Mesenchymal stem cell (in vitro differentiated cells and primary cell): Measurements from ENCODE around the gene TIMP4.

Source experiments
- DNase-seq: peaks from one replicate; pipeline ENCODE4 v3.0.0-alpha.2; 2013
- H2AFZ ChIP-seq: one replicate; pipeline ENCODE4 v1.6.1; 2013; ENCODE audit warnings: low read depth, mild to moderate bottlenecking, control low read depth, inconsistent platforms, low read length, moderate library complexity
- H2AK5ac ChIP-seq: 2 replicates; pipeline ENCODE4 v1.6.1; 2013; ENCODE audit warnings: low read length, moderate library complexity, mild to moderate bottlenecking, inconsistent platforms; ENCODE audit not compliant: severe bottlenecking
- H2BK120ac ChIP-seq: one replicate; pipeline ENCODE4 v1.6.1; 2013; ENCODE audit warnings: low read depth, mild to moderate bottlenecking, inconsistent platforms, low read length, moderate library complexity
- H2BK12ac ChIP-seq, 2 experiments: one replicate each; pipeline ENCODE4 v1.6.1; 2013; ENCODE audit warnings: inconsistent platforms in 2 of 2, low read length in 2 of 2, mild to moderate bottlenecking in 2 of 2, moderate library complexity in 2 of 2, control low read depth in 1 of 2
- H2BK15ac ChIP-seq: one replicate; pipeline ENCODE4 v1.6.1; 2013; ENCODE audit warnings: mild to moderate bottlenecking, low read depth, inconsistent platforms; ENCODE audit not compliant: poor library complexity, severe bottlenecking
- H2BK5ac ChIP-seq: 2 replicates; pipeline ENCODE4 v1.6.1; 2013; ENCODE audit warnings: low read depth, mild to moderate bottlenecking, low read length, control low read depth, inconsistent platforms; ENCODE audit not compliant: poor library complexity, severe bottlenecking
- H3K14ac ChIP-seq, 2 experiments: one replicate each; pipeline ENCODE4 v1.6.1; 2013; ENCODE audit warnings: inconsistent platforms in 2 of 2, low read length in 2 of 2, control low read depth in 1 of 2, mild to moderate bottlenecking in 1 of 2, moderate library complexity in 1 of 2
- H3K18ac ChIP-seq, 2 experiments: one replicate each; pipeline ENCODE4 v1.6.1; 2013; ENCODE audit warnings: inconsistent platforms in 2 of 2, low read length in 2 of 2, control low read depth in 1 of 2, low read depth in 1 of 2, mild to moderate bottlenecking in 1 of 2
- H3K23ac ChIP-seq, 2 experiments: one replicate each; pipeline ENCODE4 v1.6.1; 2013; ENCODE audit warnings: inconsistent platforms in 2 of 2, low read length in 2 of 2, mild to moderate bottlenecking in 2 of 2, moderate library complexity in 2 of 2, control low read depth in 1 of 2
- H3K27ac ChIP-seq: 2 replicates; pipeline ENCODE4 v1.5.1; 2013; ENCODE audit warnings: mild to moderate bottlenecking, moderate library complexity, low read length, control low read depth, inconsistent platforms; ENCODE audit not compliant: poor library complexity, severe bottlenecking
- H3K27me3 ChIP-seq, 2 experiments: 2 replicates each; pipeline versions ENCODE4 v1.6.1 to v1.7.0; 2013; ENCODE audit warnings: low read length in 2 of 2, mild to moderate bottlenecking in 2 of 2, moderate library complexity in 2 of 2, control low read depth in 1 of 2, inconsistent platforms in 1 of 2; ENCODE audit not compliant: control insufficient read depth in 1 of 2, insufficient read depth in 1 of 2
- H3K36me3 ChIP-seq, 2 experiments: 2 replicates each; pipeline versions ENCODE4 v1.6.1 to v1.7.0; 2013; ENCODE audit warnings: low read length in 2 of 2, control low read depth in 1 of 2, inconsistent platforms in 1 of 2, low read depth in 1 of 2, mild to moderate bottlenecking in 1 of 2; ENCODE audit not compliant: insufficient read depth in 2 of 2, control insufficient read depth in 1 of 2
- H3K4ac ChIP-seq, 2 experiments: one replicate each; pipeline ENCODE4 v1.6.1; 2013; ENCODE audit warnings: inconsistent platforms in 2 of 2, low read length in 2 of 2, mild to moderate bottlenecking in 2 of 2, moderate library complexity in 2 of 2, control low read depth in 1 of 2, low read depth in 1 of 2
- H3K4me1 ChIP-seq: 2 replicates; pipeline ENCODE4 v1.6.1; 2013; ENCODE audit warnings: low read depth, low read length, control low read depth; ENCODE audit not compliant: control insufficient read depth, insufficient read depth
- H3K4me2 ChIP-seq: 2 replicates; pipeline ENCODE4 v1.6.1; 2013; ENCODE audit warnings: low read length, mild to moderate bottlenecking, inconsistent platforms; ENCODE audit not compliant: poor library complexity, severe bottlenecking
- H3K4me3 ChIP-seq, 2 experiments: 2 replicates each; pipeline versions ENCODE4 v1.5.1 to v1.7.0; 2013; ENCODE audit warnings: low read length in 2 of 2, mild to moderate bottlenecking in 2 of 2, control low read depth in 1 of 2, low read depth in 1 of 2; ENCODE audit not compliant: insufficient read depth in 1 of 2
- H3K79me1 ChIP-seq: replicated peaks from 2 replicates; pipeline ENCODE4 v1.6.1; 2013; ENCODE audit warnings: mild to moderate bottlenecking, control low read depth, low read length, inconsistent platforms; ENCODE audit not compliant: poor library complexity, severe bottlenecking
- H3K9ac ChIP-seq: 2 replicates; pipeline ENCODE4 v1.7.0; 2013; ENCODE audit warnings: mild to moderate bottlenecking, low read length, moderate library complexity
- H3K9me3 ChIP-seq: 2 replicates; pipeline ENCODE4 v1.7.0; 2013; ENCODE audit warnings: mild to moderate bottlenecking, low read length; ENCODE audit not compliant: control insufficient read depth
- H4K8ac ChIP-seq: one replicate; pipeline ENCODE4 v1.6.1; 2013; ENCODE audit warnings: inconsistent platforms, mild to moderate bottlenecking, low read length, moderate library complexity
- H4K91ac ChIP-seq: one replicate; pipeline ENCODE4 v1.6.1; 2013; ENCODE audit warnings: mild to moderate bottlenecking, low read length, inconsistent platforms
- WGBS: methylation state at CpG from one replicate; pipeline ENCODE4 v1.1.7; 2013; ENCODE audit warnings: mixed read lengths; 5-methylcytosine and 5-hydroxymethylcytosine counted together

The TIMP4 gene

GRCh38 chr3:12114251-12114650 is 44.5 kb downstream of the TIMP4 start:
- H2BK120ac ChIP-seq: no peak overlapping the region
- H3K4me3 ChIP-seq: no peak overlapping the region
- no peaks in the 10 kb centered on the region for H3K4me1 ChIP-seq
- no peak overlapping the region for H3K23ac ChIP-seq
- no peaks in the 10 kb centered on the region for H3K36me3 ChIP-seq
- DNase-seq: no peak
- H4K8ac ChIP-seq: no peak overlapping the region
- H2AFZ ChIP-seq: no peak overlapping the region
- H2BK12ac ChIP-seq: no peak overlapping the region
- H3K79me1 ChIP-seq: no peaks in the 10 kb centered on the region
- H3K27me3 ChIP-seq: peaks cover 29 to 41% of the 10 kb centered on the region in 2 experiments
- H4K91ac ChIP-seq: no peak overlapping the region
- no peak overlapping the region for H2BK5ac ChIP-seq
- H3K9ac ChIP-seq: no peak overlapping the region
- H3K4me2 ChIP-seq: no peak overlapping the region
- H3K27ac ChIP-seq: no peak overlapping the region
- H3K4ac ChIP-seq: no peak overlapping the region
- H3K18ac ChIP-seq: no peak overlapping the region
- no peak overlapping the region for H3K14ac ChIP-seq
- H3K9me3 ChIP-seq: no peaks in the 10 kb centered on the region
- no peak overlapping the region for H2BK15ac ChIP-seq
- H2AK5ac ChIP-seq: no peak overlapping the region

DNA sequence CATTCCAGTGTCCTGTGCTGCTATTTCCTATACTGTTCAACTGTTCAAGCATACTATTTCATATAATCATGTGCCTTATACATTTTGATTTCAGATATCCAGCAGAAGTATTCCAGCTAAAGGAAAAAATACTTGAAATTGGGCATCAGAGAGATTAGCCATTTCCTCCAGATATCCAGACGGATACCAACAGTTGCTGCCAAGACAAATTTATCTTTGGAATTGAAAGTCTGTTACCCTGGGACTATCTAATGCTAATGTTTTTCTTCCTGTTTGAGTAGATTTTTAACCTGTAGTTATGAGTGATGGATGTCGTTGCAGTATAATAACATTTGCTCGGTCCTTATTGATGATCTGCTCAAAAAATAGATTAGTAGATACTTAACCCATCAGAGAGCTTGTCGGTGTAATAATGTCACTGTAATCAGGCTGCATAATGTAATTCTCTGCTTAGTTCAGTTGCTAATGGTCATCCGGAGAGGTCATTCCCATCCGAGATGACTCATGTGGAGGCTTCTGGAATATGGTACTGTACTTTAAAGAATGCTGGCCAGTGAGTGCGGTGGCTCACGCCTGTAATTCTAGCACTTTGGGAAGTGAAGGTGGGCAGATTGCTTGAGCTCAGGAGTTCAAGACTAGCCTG is 51.5 kb downstream of the TIMP4 start:
- no peak overlapping the region for H3K4me3 ChIP-seq
- no peaks in the 10 kb centered on the region for H3K27me3 ChIP-seq
- H3K14ac ChIP-seq: no peak overlapping the region
- no peak overlapping the region for H2BK15ac ChIP-seq
- no peak overlapping the region for H2BK5ac ChIP-seq
- no peaks in the 10 kb centered on the region for H3K9me3 ChIP-seq
- WGBS: 82% methylated on average over 8 of the region's 8 CpGs
- H3K23ac ChIP-seq: no peak overlapping the region
- no peak overlapping the region for H3K27ac ChIP-seq
- no peak overlapping the region for H4K8ac ChIP-seq
- H3K4me2 ChIP-seq: no peak overlapping the region
- no peak overlapping the region for H2BK120ac ChIP-seq
- H3K79me1 ChIP-seq: no peaks in the 10 kb centered on the region
- H2AFZ ChIP-seq: no peak overlapping the region
- no peaks in the 10 kb centered on the region for H3K4me1 ChIP-seq
- no peaks in the 10 kb centered on the region for H3K36me3 ChIP-seq
- no peak overlapping the region for H3K9ac ChIP-seq
- no peak overlapping the region for H3K18ac ChIP-seq
- no peak overlapping the region for H3K4ac ChIP-seq
- no peak overlapping the region for H2AK5ac ChIP-seq
- H4K91ac ChIP-seq: no peak overlapping the region
- no peak for DNase-seq
- H2BK12ac ChIP-seq: no peak overlapping the region
